ENCODE data around the gene TNPO1. TPM values are rescaled to one million over a fixed set of nuclear protein-coding genes. Genes with fewer than 3 reads are reported as not detected.

TNPO1 gene
- total and polyA plus RNA-seq, 2 of the 8 experiments (the other 6 are each of a cell fraction or from before 2014, with no cell fraction given) = 38.5 to 211 TPM

DNA sequence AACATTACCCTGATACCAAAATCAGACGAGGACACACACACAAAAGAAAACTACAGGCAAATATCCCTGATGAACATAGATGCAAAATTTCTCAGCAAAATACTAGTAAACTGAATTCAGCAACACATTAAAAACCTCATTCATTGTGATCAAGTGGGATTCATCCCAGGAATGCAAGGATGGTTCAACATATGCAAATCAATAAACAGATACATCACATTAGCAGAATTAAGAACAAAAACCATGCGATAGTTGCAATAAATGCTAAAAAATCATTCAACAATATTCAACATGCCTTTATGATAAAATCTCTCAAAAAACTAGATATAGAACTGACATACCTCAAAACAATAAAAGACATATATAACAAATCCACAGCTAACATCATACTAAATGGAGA lies 36.9 kb upstream of the TNPO1 start:
- Histone ChIP-seq H3K14ac (ENCODE audit: insufficient read length) (no peak overlapping the region), H4K20me1 (replicated peaks in 1 of 2; ENCODE audit: control insufficient read depth in 1 of 2, insufficient read depth in 2 of 2, low read length in 2 of 2) (no peaks in the 10 kb centered on the region), H4K5ac (ENCODE audit: insufficient read length, low read depth, low read length) (no peak overlapping the region), H2BK12ac (ENCODE audit: low read depth, low read length) (no peak overlapping the region), H3K4me3 (ENCODE audit: extremely low read depth in 1 of 4, insufficient read depth in 2 of 4, low read depth in 3 of 4, low read length in 4 of 4) (no peak overlapping the region), H3K23me2 (ENCODE audit: low read depth, low read length) (no peaks in the 10 kb centered on the region), H3K9me3 (ENCODE audit: insufficient read depth in 2 of 2, low read depth in 1 of 2, low read length in 1 of 2) (0 out of 4 replicates have a peak, but pooled peaks cover 0 to 2% of the 10 kb centered on the region in 2 experiments), H3K79me2 (ENCODE audit: control insufficient read depth in 1 of 2, insufficient read depth in 2 of 2, low read length in 2 of 2) (no peaks in the 10 kb centered on the region), H3K56ac (replicated peaks; ENCODE audit: insufficient read length, low read depth, low read length) (no peak overlapping the region), H2BK5ac (ENCODE audit: low read depth, low read length) (no peak overlapping the region), H3K18ac (ENCODE audit: extremely low read depth, low read length) (no peak overlapping the region), H3K27ac (ENCODE audit: low read depth, low read length) (no peak overlapping the region), H3K4ac (replicated peaks; ENCODE audit: insufficient read length, low read depth, low read length) (no peak overlapping the region), H2BK15ac (ENCODE audit: low read length) (no peak overlapping the region), H3K27me3 (replicated peaks in 1 of 4; ENCODE audit: control insufficient read depth in 3 of 4, extremely low read depth in 1 of 4, insufficient read depth in 3 of 4, low read length in 3 of 4) (no peaks in the 10 kb centered on the region), H2AK5ac (ENCODE audit: low read depth, low read length) (no peak overlapping the region), H3K9ac (replicated peaks in 1 of 4; ENCODE audit: extremely low read depth in 1 of 4, low read depth in 3 of 4, low read length in 3 of 4) (no peak overlapping the region), H4K8ac (ENCODE audit: extremely low read depth, insufficient read depth, low read length) (no peak overlapping the region), H3K4me2 (ENCODE audit: insufficient read depth in 1 of 2, low read depth in 2 of 2, low read length in 2 of 2) (no peak overlapping the region), H2BK20ac (ENCODE audit: low read length) (no peak overlapping the region), H4K91ac (replicated peaks; ENCODE audit: insufficient read length, low read length) (no peak overlapping the region), H3K4me1 (replicated peaks in 1 of 4; ENCODE audit: control insufficient read depth in 3 of 4, insufficient read depth in 4 of 4, low read length in 3 of 4) (no peaks in the 10 kb centered on the region), H3K36me3 (ENCODE audit: control insufficient read depth in 2 of 4, insufficient read depth in 4 of 4, low read length in 3 of 4) (no peaks in the 10 kb centered on the region), H2AFZ (ENCODE audit: low read length) (no peak overlapping the region), H2BK120ac (replicated peaks; ENCODE audit: low read depth, low read length) (no peak overlapping the region), H3K79me1 (ENCODE audit: low read depth, low read length) (no peaks in the 10 kb centered on the region), H3K23ac (ENCODE audit: insufficient read length) (no peak overlapping the region)
- ChIA-PET CTCF (ENCODE audit: partially characterized antibody) (no interaction called here), POLR2A (ENCODE audit: partially characterized antibody) (no interaction called here)
- WGBS, 2 experiments (ENCODE audit: extremely low coverage in 1 of 2, insufficient coverage in 1 of 2, insufficient read length in 1 of 2, insufficient replicate concordance in 2 of 2, low coverage in 1 of 2, low lambda C conversion rate in 2 of 2, missing lambda C conversion rate in 1 of 2) = 77% methylated on average over 2 of the region's 2 CpGs; no CpG with 5 or more reads in 1 of the 2 experiments
- DNase-seq (ENCODE audit: low read depth in 1 of 2, low spot score in 2 of 2) (no peak), FAIRE-seq (peak; percentile 45)
- no peak for TF ChIP-seq CTBP2 (IDR thresholded peaks at IDR 0.05; ENCODE audit: borderline replicate concordance, insufficient read depth, insufficient read length, low read length)
- TF ChIP-seq, protein P1, sequence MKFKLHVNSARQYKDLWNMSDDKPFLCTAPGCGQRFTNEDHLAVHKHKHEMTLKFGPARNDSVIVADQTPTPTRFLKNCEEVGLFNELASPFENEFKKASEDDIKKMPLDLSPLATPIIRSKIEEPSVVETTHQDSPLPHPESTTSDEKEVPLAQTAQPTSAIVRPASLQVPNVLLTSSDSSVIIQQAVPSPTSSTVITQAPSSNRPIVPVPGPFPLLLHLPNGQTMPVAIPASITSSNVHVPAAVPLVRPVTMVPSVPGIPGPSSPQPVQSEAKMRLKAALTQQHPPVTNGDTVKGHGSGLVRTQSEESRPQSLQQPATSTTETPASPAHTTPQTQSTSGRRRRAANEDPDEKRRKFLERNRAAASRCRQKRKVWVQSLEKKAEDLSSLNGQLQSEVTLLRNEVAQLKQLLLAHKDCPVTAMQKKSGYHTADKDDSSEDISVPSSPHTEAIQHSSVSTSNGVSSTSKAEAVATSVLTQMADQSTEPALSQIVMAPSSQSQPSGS (IDR thresholded peaks at IDR 0.05; ENCODE audit: low read length) = no peak

Data from H1 (cell line).